Prostate gland (tissue), 2 donors: ENCODE results near the gene RBFOX2. TPM values are rescaled to one million over a fixed set of nuclear protein-coding genes. Genes with fewer than 3 reads are reported as not detected.

Source experiments
- DNase-seq: peaks from one replicate; pipeline ENCODE4 v3.0.0-alpha.2; 2019; ENCODE audit warnings: low spot score
- H3K27ac ChIP-seq, 2 donors: fragments of 200-600 bp; sonication (generic); 2 replicates each; pipeline ENCODE4 v1.5.1; 2017 to 2019
- H3K27me3 ChIP-seq: fragments of 200-600 bp; sonication (generic); replicated peaks from 2 replicates; pipeline ENCODE4 v1.5.1; 2019; ENCODE audit not compliant: insufficient read depth
- H3K36me3 ChIP-seq, 2 donors: fragments of 200-600 bp; sonication (generic); 1 replicate in 1 of 2; 2 replicates in 1 of 2; pipeline versions ENCODE4 v1.5.1 to v1.8.1; 2017 to 2019
- H3K4me1 ChIP-seq: fragments of 200-600 bp; sonication (generic); replicated peaks from 2 replicates; pipeline ENCODE4 v1.5.1; 2019
- H3K4me3 ChIP-seq, 2 donors: fragments of 200-600 bp; sonication (generic); 2 replicates each; pipeline ENCODE4 v1.5.1; 2017 to 2019
- H3K9me3 ChIP-seq: fragments of 200-600 bp; sonication (generic); 2 replicates; pipeline ENCODE4 v1.5.1; 2017
- CTCF ChIP-seq, 4 experiments: fragments of 200-600 bp in 2 of 4; fragments of 450-650 bp in 2 of 4; sonication (generic) in 2 of 4; IDR thresholded peaks; 1 replicate in 3 of 4; 2 replicates in 1 of 4; pipeline ENCODE4 v1.5.1; 2016 to 2019; ENCODE audit warnings: antibody characterized with exemption in 4 of 4, mild to moderate bottlenecking in 2 of 4, moderate library complexity in 2 of 4
- POLR2A ChIP-seq: fragments of 450-650 bp; IDR thresholded peaks from one replicate; pipeline ENCODE4 v1.6.1; 2016; ENCODE audit warnings: antibody characterized with exemption, mild to moderate bottlenecking
- POLR2AphosphoS5 ChIP-seq: sonication (generic); formaldehyde crosslinking; IDR thresholded peaks from one replicate; pipeline ENCODE4 v1.6.1; 2017; ENCODE audit warnings: antibody characterized with exemption
- WGBS: methylation state at CpG from one replicate; pipeline ENCODE4 v1.1.5; 2018; 5-methylcytosine and 5-hydroxymethylcytosine counted together
- intact Hi-C: fragments of 100-400 bp; cut with DNase I; formaldehyde crosslinking; loops from one replicate; pipeline ENCODE4 v1.14.2; 2022
- total RNA-seq, 2 donors: library from RNA; depleted of rRNA; stranded (reverse); fragments of >200 nt; gene quantifications; one replicate each; pipeline ENCODE4 v1.1.0, GENCODE V29; 2016

Gene RBFOX2
- total RNA-seq, 2 donors from 2014 or later = 59.8 to 79.4 TPM

- Histone ChIP-seq H3K9me3 (no peaks in the 10 kb centered on the region), H3K4me1 (no peaks in the 10 kb centered on the region), H3K36me3 (no peaks in the 10 kb centered on the region), H3K27me3 (no peaks in the 10 kb centered on the region), H3K27ac (no peak overlapping the region), H3K4me3 (no peak overlapping the region)
- TF ChIP-seq POLR2AphosphoS5 (no peak), CTCF (IDR thresholded peaks at IDR 0.05) (no peak)
- intact Hi-C loops = loop anchor here (5.0 kb wide), 1 partner anchor 91 kb away; no protein-coding TSS in a partner anchor
- DNase-seq = no peak
- 59% methylated on average over 12 of the region's 12 CpGs for WGBS
These were observed 299.9 kb downstream of the RBFOX2 start for GRCh38 chr22:35728639-35729308.

GRCh38 chr22:35727436-35727835 lies 301.2 kb downstream of the RBFOX2 start:
- WGBS = 47% methylated on average over 11 of the region's 11 CpGs
- TF ChIP-seq POLR2A (no peak), POLR2AphosphoS5 (no peak), CTCF (IDR thresholded peaks at IDR 0.05) (no peak)
- H3K9me3 ChIP-seq = no peaks in the 10 kb centered on the region
- intact Hi-C loops = loop anchor here (5.0 kb wide), 1 partner anchor 90 kb away; no protein-coding TSS in a partner anchor
- H3K27ac ChIP-seq = no peak overlapping the region
- no peak overlapping the region for H3K4me3 ChIP-seq
- H3K4me1 ChIP-seq = no peaks in the 10 kb centered on the region
- H3K36me3 ChIP-seq = no peaks in the 10 kb centered on the region
- no peaks in the 10 kb centered on the region for H3K27me3 ChIP-seq
- no peak for DNase-seq

- Histone ChIP-seq H3K27me3 (no peaks in the 10 kb centered on the region), H3K9me3 (no peaks in the 10 kb centered on the region), H3K4me1 (no peaks in the 10 kb centered on the region), H3K27ac (no peak overlapping the region), H3K36me3 (no peaks in the 10 kb centered on the region), H3K4me3 (no peak overlapping the region)
- intact Hi-C loops = loop anchor here (5.0 kb wide), 1 partner anchor 90 kb away; no protein-coding TSS in a partner anchor
- 72% methylated on average over 15 of the region's 15 CpGs for WGBS
- DNase-seq = no peak
- TF ChIP-seq POLR2AphosphoS5 = no peak
- no peak for TF ChIP-seq CTCF (IDR thresholded peaks at IDR 0.05)
- TF ChIP-seq POLR2A = no peak
These were observed 301.7 kb downstream of the RBFOX2 start for GRCh38 chr22:35726933-35727332.

GRCh38 chr22:35726398-35726797 lies 302.2 kb downstream of the RBFOX2 start:
- TF ChIP-seq CTCF (IDR thresholded peaks at IDR 0.05) = no peak
- no peak for TF ChIP-seq POLR2A
- TF ChIP-seq POLR2AphosphoS5 = no peak
- no peak overlapping the region for H3K4me3 ChIP-seq
- no peaks in the 10 kb centered on the region for H3K27me3 ChIP-seq
- intact Hi-C loops = loop anchor here (5.0 kb wide), 1 partner anchor 89 kb away; no protein-coding TSS in a partner anchor
- H3K4me1 ChIP-seq = no peaks in the 10 kb centered on the region
- H3K27ac ChIP-seq = no peak overlapping the region
- WGBS = 67% methylated on average over 6 of the region's 6 CpGs
- DNase-seq = no peak
- H3K36me3 ChIP-seq = no peaks in the 10 kb centered on the region
- no peaks in the 10 kb centered on the region for H3K9me3 ChIP-seq

GRCh38 chr22:35725521-35725920 lies 303.1 kb downstream of the RBFOX2 start:
- intact Hi-C loops = loop anchor here (5.0 kb wide), 1 partner anchor 88 kb away; no protein-coding TSS in a partner anchor
- no peak overlapping the region for H3K4me3 ChIP-seq
- no peak for TF ChIP-seq POLR2A
- TF ChIP-seq POLR2AphosphoS5 = no peak
- no peak for TF ChIP-seq CTCF (IDR thresholded peaks at IDR 0.05)

More at GRCh38 chr22:35725521-35725920, 303.1 kb downstream of the RBFOX2 start:
- no peak for DNase-seq
- H3K27me3 ChIP-seq = no peaks in the 10 kb centered on the region
- H3K4me1 ChIP-seq = no peaks in the 10 kb centered on the region
- no peaks in the 10 kb centered on the region for H3K36me3 ChIP-seq
- H3K9me3 ChIP-seq = no peaks in the 10 kb centered on the region
- H3K27ac ChIP-seq = no peak overlapping the region
- 54% methylated on average over 11 of the region's 11 CpGs for WGBS
